Choroid plexus epithelial cell (primary cell): ENCODE measurements around the gene MAD1L1.

ENCODE experiments used
- DNase-seq: peaks from one replicate; pipeline ENCODE4 v3.0.0-alpha.2; 2010; ENCODE audit warnings: low read depth
- H3K4me3 ChIP-seq: 2 replicates; pipeline ENCODE4 v1.5.1; 2011; ENCODE audit warnings: low read depth, mild to moderate bottlenecking, control low read depth, low read length, moderate library complexity
- CTCF ChIP-seq: conservative IDR thresholded peaks from 2 replicates; pipeline ENCODE4 v1.5.1; 2011; ENCODE audit warnings: low read depth, mild to moderate bottlenecking, control low read depth, inconsistent platforms, low read length, moderate library complexity

MAD1L1 gene

GRCh38 chr7:2227699-2228098 is 5.0 kb downstream of the MAD1L1 start:
- no peak for TF ChIP-seq CTCF
- no peak for DNase-seq
- H3K4me3 ChIP-seq: no peak overlapping the region

DNA sequence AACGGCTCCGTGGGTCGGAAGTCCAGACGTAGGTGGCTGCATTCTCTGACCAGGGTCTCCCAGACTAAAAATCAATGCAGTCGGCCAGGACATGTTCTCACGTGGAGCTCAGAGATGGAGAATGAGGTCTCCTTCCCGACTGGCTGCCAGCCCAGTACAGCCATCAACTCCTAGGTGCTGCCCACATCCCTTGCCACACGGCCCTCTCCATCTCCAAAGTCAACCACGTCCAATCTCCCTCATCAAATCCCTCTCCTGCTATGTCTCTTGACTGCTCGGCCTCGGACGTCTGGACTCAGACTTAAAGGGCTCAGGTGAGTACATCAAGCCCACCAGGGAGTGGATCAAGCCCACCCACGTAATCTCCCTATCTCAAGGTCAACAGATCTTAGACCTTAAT is 6.9 kb downstream of the MAD1L1 start:
- no peak overlapping the region for H3K4me3 ChIP-seq
- no peak for TF ChIP-seq CTCF
- DNase-seq: no peak

DNA sequence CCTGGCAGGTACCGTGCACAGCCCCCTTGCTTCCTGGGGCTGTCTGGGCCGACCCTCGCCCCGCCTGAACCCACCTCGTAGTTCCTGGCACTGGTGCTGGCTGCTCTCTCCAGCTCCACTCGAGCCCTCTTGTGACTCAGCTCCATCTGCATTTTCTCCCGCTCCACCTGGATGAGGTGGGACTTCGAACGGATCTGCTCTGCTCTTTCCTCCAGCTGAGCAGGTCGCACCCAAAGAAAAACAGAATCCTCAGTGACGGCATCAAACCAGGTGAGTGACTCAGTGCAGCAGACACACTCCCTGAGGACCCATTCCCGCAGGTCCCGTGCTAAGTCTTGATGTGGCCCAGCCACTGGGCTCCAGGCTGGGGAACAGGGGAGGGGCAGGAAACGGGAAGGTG is 7.4 kb downstream of the MAD1L1 start:
- H3K4me3 ChIP-seq: no peak overlapping the region
- no peak for TF ChIP-seq CTCF
- no peak for DNase-seq

- TF ChIP-seq CTCF: no peak
- no peak for DNase-seq
- H3K4me3 ChIP-seq: no peak overlapping the region
Observed at GRCh38 chr7:2224934-2225333, 7.8 kb downstream of the MAD1L1 start.

DNA sequence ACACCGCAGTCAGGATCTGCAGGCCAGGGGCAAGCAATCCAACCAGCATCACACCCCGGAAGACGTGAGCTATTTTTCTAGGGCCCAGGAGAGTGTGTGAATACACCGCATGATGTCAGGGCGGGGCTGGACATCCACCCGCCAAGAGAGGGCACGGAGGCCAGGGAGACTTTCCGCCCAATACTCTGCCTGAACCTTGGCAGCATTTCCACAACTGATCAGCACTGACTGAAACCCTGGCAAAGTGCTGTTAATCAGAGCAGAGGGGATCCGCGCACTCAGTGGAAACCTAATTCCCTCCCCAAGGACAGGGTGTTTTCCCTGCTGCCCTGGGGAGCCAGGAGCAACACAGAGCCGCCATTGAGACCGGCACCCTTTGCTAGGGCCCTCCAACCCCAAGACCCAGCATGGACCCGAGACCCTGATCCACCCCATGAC is 8.2 kb downstream of the MAD1L1 start:
- no peak for TF ChIP-seq CTCF
- H3K4me3 ChIP-seq: no peak overlapping the region
- no peak for DNase-seq

DNA sequence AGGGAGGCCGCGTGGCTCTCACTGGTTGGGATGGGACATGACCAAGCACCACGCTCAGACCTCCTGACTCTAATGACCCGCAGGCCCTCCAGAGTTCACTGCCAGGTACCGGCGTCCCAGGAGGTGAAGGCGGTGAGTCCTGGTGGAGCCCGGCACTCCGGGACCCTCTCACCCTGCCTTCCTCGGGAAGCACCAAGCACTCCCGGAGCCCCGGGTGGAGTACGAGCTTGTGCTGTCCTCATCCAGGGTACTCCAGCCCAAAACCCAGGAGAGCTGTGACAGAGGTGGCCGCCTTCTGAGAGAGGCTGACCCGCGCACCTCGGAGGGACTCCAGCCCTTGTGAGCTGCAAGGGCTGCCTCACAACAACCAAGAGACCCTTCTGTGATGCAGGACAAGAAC is 9.4 kb downstream of the MAD1L1 start:
- DNase-seq: no peak
- no peak for TF ChIP-seq CTCF
- H3K4me3 ChIP-seq: no peak overlapping the region

- DNase-seq: no peak
- no peak for TF ChIP-seq CTCF
- H3K4me3 ChIP-seq: no peak overlapping the region
Observed at GRCh38 chr7:2222516-2222915, 10.2 kb downstream of the MAD1L1 start.
